K562 (cell line): ENCODE results near the gene ERBB3. TPM values are rescaled to one million over a fixed set of nuclear protein-coding genes. Genes with fewer than 3 reads are reported as not detected.

Experiments used
- ATAC-seq: fragments of 200-7000 bp; cut with Tn5 transposase; 3 replicates; pipeline ENCODE4 v1.9.1; 2020; ENCODE audit warnings: moderate library complexity
- BruUV-seq: library from RNA; stranded (reverse); fragments of 400-500 nt; replicated peaks from 2 replicates; lab custom pipeline; 2021; lab: Mats Ljungman, UMichigan
- CTCF ChIA-PET: fragments of 300-600 bp; formaldehyde crosslinking; extraction: SDS; loops from one replicate; lab custom pipeline; 2021; ENCODE audit warnings: low intra/inter-chr PET ratio; lab: Yijun Ruan, JAX
- POLR2A ChIA-PET: fragments of 300-600, 350-650 bp; sonication (Branson Sonifier 250); formaldehyde crosslinking; extraction: SDS; loops from one replicate; lab custom pipeline; 2021; ENCODE audit warnings: antibody characterized with exemption, inconsistent platforms; lab: Yijun Ruan, JAX
- DNase-seq, 4 experiments: peaks; one replicate each; pipeline versions ENCODE4 v3.0.0 to v3.0.0-alpha.2; 2011 to 2018; ENCODE audit warnings: low spot score in 3 of 4, mixed read lengths in 3 of 4; ENCODE audit errors: extremely low read depth in 1 of 4
- FAIRE-seq: peaks from 2 replicates; lab custom pipeline; 2011; peaks lifted over from hg19 to GRCh38; lab: Jason Lieb, UNC
- H2AFZ ChIP-seq: 2 replicates; pipeline ENCODE4 v1.6.0; 2011; ENCODE audit warnings: low read depth, low read length, control low read depth, inconsistent platforms
- H3K27ac ChIP-seq: fragments of 200-600 bp; 3 replicates; pipeline ENCODE4 v1.8.0; 2011; ENCODE audit warnings: low read depth, mild to moderate bottlenecking, control low read depth, inconsistent platforms, low read length, moderate library complexity, mixed read lengths; ENCODE audit errors: extremely low read depth
- H3K27me3 ChIP-seq, 2 experiments: fragments of 300-600 bp in 1 of 2; 2 replicates in 1 of 2; 3 replicates in 1 of 2; pipeline versions ENCODE4 v1.6.0 to v1.8.0; 2011; ENCODE audit warnings: inconsistent platforms in 2 of 2, low read length in 2 of 2, mild to moderate bottlenecking in 1 of 2, mixed read lengths in 1 of 2, moderate library complexity in 1 of 2; ENCODE audit not compliant: control insufficient read depth in 2 of 2, insufficient read depth in 2 of 2
- H3K36me3 ChIP-seq: fragments of 300-600 bp; 3 replicates; pipeline ENCODE4 v1.8.0; 2011; ENCODE audit warnings: mild to moderate bottlenecking, low read length, inconsistent platforms; ENCODE audit not compliant: control insufficient read depth, insufficient read depth
- H3K4me1 ChIP-seq, 2 experiments: fragments of 200-600 bp in 1 of 2; replicated peaks in 1 of 2; 2 replicates in 1 of 2; 3 replicates in 1 of 2; pipeline versions ENCODE4 v1.5.1 to v1.8.0; 2011; ENCODE audit warnings: inconsistent platforms in 2 of 2, low read length in 2 of 2, mild to moderate bottlenecking in 1 of 2, mixed read lengths in 1 of 2, moderate library complexity in 1 of 2; ENCODE audit not compliant: control insufficient read depth in 2 of 2, insufficient read depth in 2 of 2
- H3K4me2 ChIP-seq: 2 replicates; pipeline ENCODE4 v1.6.1; 2011; ENCODE audit warnings: low read length, control low read depth, inconsistent platforms, mixed read lengths; ENCODE audit not compliant: insufficient read depth
- H3K4me3 ChIP-seq: fragments of 200-600 bp; sonication (generic), shearing (Covaris generic); 2 replicates; pipeline ENCODE4 v1.5.1; 2016; ENCODE audit warnings: control low read depth, inconsistent platforms
- H3K79me2 ChIP-seq: fragments of 200-600 bp; 3 replicates; pipeline ENCODE4 v1.8.0; 2011; ENCODE audit warnings: low read length, inconsistent platforms; ENCODE audit not compliant: control insufficient read depth, insufficient read depth
- H3K9ac ChIP-seq, 2 experiments: 2 replicates each; pipeline versions ENCODE4 v1.6.0 to v1.6.1; 2011; ENCODE audit warnings: low read depth in 2 of 2, low read length in 2 of 2, control low read depth in 1 of 2, inconsistent platforms in 1 of 2, mild to moderate bottlenecking in 1 of 2, mixed read lengths in 1 of 2; ENCODE audit not compliant: insufficient read depth in 1 of 2
- H3K9me1 ChIP-seq: one replicate; pipeline ENCODE4 v1.6.0; 2011; ENCODE audit warnings: inconsistent platforms, mild to moderate bottlenecking, low read length, moderate library complexity; ENCODE audit not compliant: control insufficient read depth, insufficient read depth
- H3K9me3 ChIP-seq: replicated peaks from 2 replicates; pipeline ENCODE4 v1.5.1; 2011; ENCODE audit warnings: low read depth, low read length, inconsistent platforms; ENCODE audit not compliant: control insufficient read depth, insufficient read depth
- H4K20me1 ChIP-seq: replicated peaks from 2 replicates; pipeline ENCODE4 v1.6.1; 2011; ENCODE audit warnings: low read length, inconsistent platforms, mixed read lengths; ENCODE audit not compliant: control insufficient read depth, insufficient read depth
- CAMTA2 ChIP-seq: fragments of 250-450 bp; sonication (Bioruptor Pico); conservative IDR thresholded peaks from 2 replicates; pipeline ENCODE4 v1.5.1; 2022
- JUN ChIP-seq, 2 experiments: sonication (generic) in 1 of 2; formaldehyde crosslinking in 1 of 2; IDR thresholded peaks; 2 replicates each; pipeline versions ENCODE4 v1.6.1 to v1.8.0; 2012 to 2022; ENCODE audit warnings: borderline replicate concordance in 2 of 2, mild to moderate bottlenecking in 2 of 2, improper control_type of control experiment in 1 of 2, low read depth in 1 of 2, low read length in 1 of 2, missing genetic modification reagents in 1 of 2
- JUND ChIP-seq, 2 experiments: IDR thresholded peaks; 2 replicates in 1 of 2; 3 replicates in 1 of 2; pipeline ENCODE4 v1.6.1; 2011; ENCODE audit warnings: borderline replicate concordance in 2 of 2, low read depth in 2 of 2, low read length in 2 of 2, improper control_type of control experiment in 1 of 2, missing biosample characterization in 1 of 2, missing genetic modification characterization in 1 of 2, missing genetic modification reagents in 1 of 2
- MAFF ChIP-seq: IDR thresholded peaks from 2 replicates; pipeline ENCODE4 v1.6.1; 2012; ENCODE audit warnings: low read length, improper control_type of control experiment
- NR2C1 ChIP-seq, 2 experiments: fragments of 450-650 bp; IDR thresholded peaks; 2 replicates each; pipeline ENCODE4 v1.6.1; 2017; ENCODE audit warnings: mild to moderate bottlenecking in 2 of 2, antibody characterized with exemption in 1 of 2, inconsistent platforms in 1 of 2, missing compliant biosample characterization in 1 of 2, missing genetic modification characterization in 1 of 2
- NRF1 ChIP-seq, 2 experiments: fragments of 450-650 bp; IDR thresholded peaks in 1 of 2; conservative IDR thresholded peaks in 1 of 2; 2 replicates each; pipeline ENCODE4 v1.6.1; 2014; ENCODE audit warnings: mild to moderate bottlenecking in 2 of 2
- RFX7 ChIP-seq: fragments of 250-450 bp; sonication (Bioruptor Pico); IDR thresholded peaks from 2 replicates; pipeline ENCODE4 v1.5.1; 2021; ENCODE audit warnings: mild to moderate bottlenecking
- WGBS: fragments of 100-300 bp; shearing (Covaris generic); methylation state at CpG from one replicate; pipeline ENCODE4 v1.1.6; 2016; ENCODE audit warnings: low coverage, mixed read lengths; ENCODE audit not compliant: insufficient coverage; ENCODE audit errors: missing lambda C conversion rate; 5-methylcytosine and 5-hydroxymethylcytosine counted together
- in situ Hi-C: fragments of 300-500 bp; cut with MboI; formaldehyde crosslinking; loops from 4 replicates; pipeline ENCODE4 v1.15.0; 2018; ENCODE audit warnings: inconsistent platforms, mixed read lengths
- intact Hi-C: fragments of 100-400 bp; cut with micrococcal nuclease; formaldehyde crosslinking; loops from 2 replicates; pipeline ENCODE4 v1.14.2; 2022
- polyA plus RNA-seq, 8 experiments: library from polyadenylated mRNA; depleted of rRNA in 4 of 8; stranded (reverse) in 5 of 8; unstranded in 3 of 8; fragments of >200 nt; fragmentation: Nextera tagmentation in 2 of 8; fragmentation: Illumina TruSeq in 1 of 8; extraction: Ambion mirVana in 2 of 8; extraction: Trizol in 1 of 8; gene quantifications; 2 replicates each; pipeline versions ENCODE4 v1.2.1 to v1.2.3, GENCODE V29; 2011 to 2014; ENCODE audit warnings: inconsistent platforms in 1 of 8, missing spikeins in 1 of 8
- total RNA-seq, 7 experiments: library from RNA; depleted of rRNA in 6 of 7; stranded (reverse); fragments of >200 nt in 6 of 7; fragmentation: Illumina TruSeq in 2 of 7; extraction: Trizol in 2 of 7; gene quantifications; 2 replicates each; pipeline versions ENCODE4 v1.2.1 to v1.2.3, GENCODE V29; 2011 to 2021; ENCODE audit warnings: low replicate concordance in 1 of 7
- TF ChIP-seq, protein P1 (sequence below): fragments of 450-650 bp; formaldehyde crosslinking; IDR thresholded peaks from 2 replicates; pipeline ENCODE4 v1.4.0; 2020; ENCODE audit warnings: mild to moderate bottlenecking, moderate library complexity

The ERBB3 gene
- total and polyA plus RNA-seq, 9 of the 15 experiments (the other 6 are each of a cell fraction or from before 2014, with no cell fraction given): 1.5 to 5.4 (median 3.8) TPM

DNA sequence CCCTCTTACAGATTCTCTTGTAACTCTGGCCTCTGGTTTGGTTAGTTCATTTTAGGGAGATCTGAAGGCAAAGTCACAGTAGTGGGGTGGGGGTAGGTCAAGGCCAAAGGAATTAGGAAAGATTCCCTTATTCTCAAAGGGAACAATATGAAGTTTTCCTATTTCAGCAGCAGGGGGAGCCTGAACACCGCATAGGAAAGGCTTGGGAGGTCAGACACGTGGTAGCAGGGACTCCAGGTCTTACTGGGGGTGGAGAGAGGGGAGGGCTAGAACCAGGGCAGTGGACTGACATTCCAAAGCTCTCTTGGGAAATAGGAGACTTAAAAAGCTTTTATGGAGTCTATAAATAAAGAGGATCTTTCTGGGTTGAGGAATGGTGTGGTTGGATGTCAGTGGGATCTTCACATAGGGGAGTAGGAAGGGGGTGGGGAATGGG is 39.4 kb downstream of the ERBB3 start (continued):
- TF ChIP-seq, protein P1, sequence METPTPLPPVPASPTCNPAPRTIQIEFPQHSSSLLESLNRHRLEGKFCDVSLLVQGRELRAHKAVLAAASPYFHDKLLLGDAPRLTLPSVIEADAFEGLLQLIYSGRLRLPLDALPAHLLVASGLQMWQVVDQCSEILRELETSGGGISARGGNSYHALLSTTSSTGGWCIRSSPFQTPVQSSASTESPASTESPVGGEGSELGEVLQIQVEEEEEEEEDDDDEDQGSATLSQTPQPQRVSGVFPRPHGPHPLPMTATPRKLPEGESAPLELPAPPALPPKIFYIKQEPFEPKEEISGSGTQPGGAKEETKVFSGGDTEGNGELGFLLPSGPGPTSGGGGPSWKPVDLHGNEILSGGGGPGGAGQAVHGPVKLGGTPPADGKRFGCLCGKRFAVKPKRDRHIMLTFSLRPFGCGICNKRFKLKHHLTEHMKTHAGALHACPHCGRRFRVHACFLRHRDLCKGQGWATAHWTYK (CRISPR knock-in tag): no peak
- no peak for TF ChIP-seq CAMTA2 (CRISPR knock-in tag)
- peak; percentile 50; the same call in 1 of the 2 replicates for TF ChIP-seq NR2C1 (IDR thresholded peaks at IDR 0.05)
- TF ChIP-seq NR2C1 (tag; IDR thresholded peaks at IDR 0.05): peak; percentile 41; the same call in 1 of the 2 replicates
- no peak for TF ChIP-seq NRF1 (conservative IDR thresholded peaks at IDR 0.05 in 1 of 2, IDR thresholded peaks at IDR 0.05 in 1 of 2)

- 89% methylated on average over 17 of the region's 17 CpGs for WGBS
- intact Hi-C loops (no loop called here), in situ Hi-C loops (loop anchor here (10.0 kb wide), 1 partner anchor 344 kb away; the partner anchor contains the start of gene SPRYD4)
- H4K20me1 ChIP-seq: no peaks in the 10 kb centered on the region
- H3K4me1 ChIP-seq: peaks cover 21 to 34% of the 10 kb centered on the region in 2 experiments
- peaks cover 27% of the 10 kb centered on the region for H3K36me3 ChIP-seq
- POLR2A ChIA-PET: interaction anchor here (0.6 to 5.3 kb wide), 5 partner anchors 8 to 212 kb away, joined by 3 to 54 read pairs (median 7); partner anchors contain the start of genes ESYT1, MYL6 and SMARCC2
- H3K79me2 ChIP-seq: peaks cover 28% of the 10 kb centered on the region
- H3K4me3 ChIP-seq: no peak overlapping the region
- H3K4me2 ChIP-seq: peak overlapping the region; percentile 89; the same call in 1 of the 2 replicates
- H3K9me3 ChIP-seq: peaks cover 4% of the 10 kb centered on the region
- BruUV-seq: no TSS peak
- H3K9me1 ChIP-seq: no peaks in the 10 kb centered on the region
- no peaks in the 10 kb centered on the region for H3K27me3 ChIP-seq
- peak overlapping the region; percentile 82; the same call in 1 of the 2 replicates for H2AFZ ChIP-seq
- FAIRE-seq (no peak), DNase-seq (peak in 3 of 4 experiments; percentile 30 to 48 (median 44)), ATAC-seq (no peak)
- peak overlapping the region in 1 of 2 experiments; percentile 49; a peak in 2 of 4 replicates for H3K9ac ChIP-seq
- CTCF ChIA-PET: interaction anchor here (0.6 to 3.8 kb wide), 5 partner anchors 67 to 344 kb away, joined by 3 to 36 read pairs (median 13); partner anchors contain the start of genes NABP2 and SMARCC2
- peak overlapping the region; percentile 44; the same call in 2 of the 3 replicates for H3K27ac ChIP-seq
- peak; percentile 32; the same call in 1 of the 2 replicates for TF ChIP-seq MAFF
- TF ChIP-seq RFX7: no peak
- TF ChIP-seq JUND (IDR thresholded peaks at IDR 0.05; ENCODE audit: borderline replicate concordance, low read depth, low read length): peak; percentile 49; the same call in 1 of the 2 replicates
- TF ChIP-seq JUND (tag; IDR thresholded peaks at IDR 0.05; ENCODE audit: borderline replicate concordance, low read depth, low read length): no peak
- peak; percentile 15; the same call in 1 of the 2 replicates for TF ChIP-seq JUN (IDR thresholded peaks at IDR 0.05; ENCODE audit: borderline replicate concordance, low read depth, low read length)
- TF ChIP-seq JUN (CRISPR knock-in tag; IDR thresholded peaks at IDR 0.05; ENCODE audit: borderline replicate concordance): no peak
Observed at GRCh38 chr12:56120158-56120846, 40.3 kb downstream of the ERBB3 start.
